ENCODE results near the gene SMARCD1. TPM values are rescaled to one million over a fixed set of nuclear protein-coding genes. Genes with fewer than 3 reads are reported as not detected.
A peak's percentile ranks its signal among the peaks of the same experiment; 100 is the strongest.

Gene SMARCD1
- total RNA-seq, 1 experiment from 2014 or later = 152 TPM

DNA sequence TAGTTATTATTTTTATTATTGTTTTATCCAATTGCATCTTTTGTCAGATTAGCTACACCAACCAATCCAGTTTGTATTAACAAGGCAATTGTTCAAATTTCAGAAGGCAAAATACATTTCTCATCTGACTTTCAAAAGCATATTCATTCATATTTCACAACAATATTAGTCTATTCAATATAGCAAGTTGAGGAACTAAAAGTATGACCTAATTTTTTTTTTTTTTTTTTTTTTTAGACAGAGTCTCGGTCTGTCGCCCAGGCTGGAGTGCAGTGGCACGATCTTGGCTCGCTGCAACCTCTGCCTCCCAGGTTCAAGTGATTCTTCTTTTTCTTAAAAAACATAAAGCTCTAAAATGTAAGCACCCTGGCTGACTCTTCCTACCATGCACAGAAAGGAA, 44.1 kb downstream of the SMARCD1 start:
- TF ChIP-seq, protein P1, sequence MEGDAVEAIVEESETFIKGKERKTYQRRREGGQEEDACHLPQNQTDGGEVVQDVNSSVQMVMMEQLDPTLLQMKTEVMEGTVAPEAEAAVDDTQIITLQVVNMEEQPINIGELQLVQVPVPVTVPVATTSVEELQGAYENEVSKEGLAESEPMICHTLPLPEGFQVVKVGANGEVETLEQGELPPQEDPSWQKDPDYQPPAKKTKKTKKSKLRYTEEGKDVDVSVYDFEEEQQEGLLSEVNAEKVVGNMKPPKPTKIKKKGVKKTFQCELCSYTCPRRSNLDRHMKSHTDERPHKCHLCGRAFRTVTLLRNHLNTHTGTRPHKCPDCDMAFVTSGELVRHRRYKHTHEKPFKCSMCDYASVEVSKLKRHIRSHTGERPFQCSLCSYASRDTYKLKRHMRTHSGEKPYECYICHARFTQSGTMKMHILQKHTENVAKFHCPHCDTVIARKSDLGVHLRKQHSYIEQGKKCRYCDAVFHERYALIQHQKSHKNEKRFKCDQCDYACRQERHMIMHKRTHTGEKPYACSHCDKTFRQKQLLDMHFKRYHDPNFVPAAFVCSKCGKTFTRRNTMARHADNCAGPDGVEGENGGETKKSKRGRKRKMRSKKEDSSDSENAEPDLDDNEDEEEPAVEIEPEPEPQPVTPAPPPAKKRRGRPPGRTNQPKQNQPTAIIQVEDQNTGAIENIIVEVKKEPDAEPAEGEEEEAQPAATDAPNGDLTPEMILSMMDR (conservative IDR thresholded peaks at IDR 0.05; ENCODE audit: low read depth, low read length) = no peak
- TF ChIP-seq EZH2 (IDR thresholded peaks at IDR 0.05; ENCODE audit: borderline replicate concordance, low read depth, low read length, poor library complexity, severe bottlenecking) = no peak
- H3K4me3 ChIP-seq (ENCODE audit: low read depth, low read length, poor library complexity, severe bottlenecking) = no peak overlapping the region
- POLR2A ChIA-PET (ENCODE audit: low non-redundant PET) = no interaction called here
- H3K27ac ChIP-seq (ENCODE audit: low read depth, low read length, poor library complexity, severe bottlenecking) = no peak overlapping the region
- BruUV-seq (replicated peaks) = no TSS peak
- no peaks in the 10 kb centered on the region for H3K4me1 ChIP-seq (ENCODE audit: insufficient read depth, low read length, poor library complexity, severe bottlenecking)
- H3K9me3 ChIP-seq (ENCODE audit: low read depth, low read length, poor library complexity, severe bottlenecking) = no peaks in the 10 kb centered on the region
- intact Hi-C loops (cut with micrococcal nuclease; ENCODE audit: unreplicated experiment) = no loop called here
- CTCF ChIA-PET = interaction anchor here (1.0 kb wide), 1 partner anchor 44 kb away, joined by 3 read pairs; the partner anchor contains the start of gene SMARCD1
- peaks cover 28% of the 10 kb centered on the region for H3K36me3 ChIP-seq (ENCODE audit: insufficient read depth, low read length, poor library complexity, severe bottlenecking)
- DNase-seq (ENCODE audit: low spot score) = no peak
- no peaks in the 10 kb centered on the region for H3K27me3 ChIP-seq (replicated peaks; ENCODE audit: insufficient read depth, low read depth, low read length, poor library complexity)

DNA sequence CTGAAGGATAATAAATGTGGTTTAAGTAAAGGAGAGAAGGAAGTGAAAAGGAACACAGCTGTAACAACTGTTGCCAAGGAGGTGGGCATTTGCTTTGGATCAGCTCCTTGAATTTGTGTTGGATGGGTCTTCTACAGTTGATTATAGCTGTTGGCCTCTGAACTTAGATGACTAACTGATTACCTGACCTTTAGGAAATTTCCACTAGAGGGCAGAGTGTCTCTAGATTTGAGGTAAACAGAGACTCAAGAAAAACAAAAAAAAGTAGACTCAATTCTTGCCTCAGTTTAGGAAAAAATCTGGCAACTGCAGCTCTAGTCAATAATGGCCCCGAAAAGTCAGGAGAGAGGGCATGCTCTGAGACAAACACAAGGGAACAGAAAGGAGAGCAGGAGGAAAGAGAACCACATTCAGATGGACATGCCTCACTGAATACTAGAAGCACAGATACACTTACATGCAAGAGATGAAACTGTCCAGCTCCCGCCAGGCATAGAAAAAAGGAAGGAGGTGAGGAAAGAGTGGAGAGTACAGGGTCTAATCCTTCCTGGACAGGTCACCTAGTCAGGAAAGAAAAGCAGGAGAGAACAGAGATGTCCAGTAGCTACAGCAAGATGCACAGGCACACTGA, 47.5 kb downstream of the SMARCD1 start:
- POLR2A ChIA-PET (ENCODE audit: low non-redundant PET) = no interaction called here
- no peaks in the 10 kb centered on the region for H3K4me1 ChIP-seq (ENCODE audit: insufficient read depth, low read length, poor library complexity, severe bottlenecking)
- CTCF ChIA-PET = interaction anchor here (0.6 to 2.6 kb wide), 3 partner anchors 14 to 182 kb away, joined by 5 to 23 read pairs (median 5); no protein-coding TSS in a partner anchor
- TF ChIP-seq EZH2 (IDR thresholded peaks at IDR 0.05; ENCODE audit: borderline replicate concordance, low read depth, low read length, poor library complexity, severe bottlenecking) = no peak
- TF ChIP-seq, protein P1 (conservative IDR thresholded peaks at IDR 0.05; ENCODE audit: low read depth, low read length) = peak; percentile 74
- intact Hi-C loops (cut with micrococcal nuclease; ENCODE audit: unreplicated experiment) = loop anchor here (1.0 to 5.0 kb wide), 2 partner anchors 45 to 182 kb away; no protein-coding TSS in a partner anchor
- peak; percentile 61 for DNase-seq (ENCODE audit: low spot score)
- no TSS peak for BruUV-seq (replicated peaks)
- no peak overlapping the region for H3K27ac ChIP-seq (ENCODE audit: low read depth, low read length, poor library complexity, severe bottlenecking)
- no peaks in the 10 kb centered on the region for H3K27me3 ChIP-seq (replicated peaks; ENCODE audit: insufficient read depth, low read depth, low read length, poor library complexity)
- H3K36me3 ChIP-seq (ENCODE audit: insufficient read depth, low read length, poor library complexity, severe bottlenecking) = peaks cover 39% of the 10 kb centered on the region
- H3K4me3 ChIP-seq (ENCODE audit: low read depth, low read length, poor library complexity, severe bottlenecking) = no peak overlapping the region
- no peaks in the 10 kb centered on the region for H3K9me3 ChIP-seq (ENCODE audit: low read depth, low read length, poor library complexity, severe bottlenecking)

DNA sequence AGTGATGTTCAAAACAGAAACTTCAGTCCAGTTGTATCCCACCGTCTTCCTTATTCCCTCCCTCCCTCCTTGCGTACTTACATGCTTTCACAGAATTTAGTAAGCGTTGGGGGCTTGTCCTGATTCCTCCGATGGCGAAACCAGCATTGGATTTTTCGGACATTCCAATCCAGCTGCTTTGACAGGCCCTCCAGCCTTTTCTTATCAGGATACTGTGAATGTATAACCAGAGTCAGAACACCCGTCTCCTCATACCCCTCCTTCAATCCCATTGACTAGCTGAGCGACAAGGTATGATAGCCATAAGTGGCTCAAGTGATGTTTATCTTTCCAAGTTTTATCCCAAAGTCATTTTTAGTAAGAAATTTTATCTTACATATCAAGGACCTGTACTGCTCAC, 57.9 kb downstream of the SMARCD1 start:
- DNase-seq (ENCODE audit: low spot score) = no peak
- Histone ChIP-seq H3K4me1 (ENCODE audit: insufficient read depth, low read length, poor library complexity, severe bottlenecking) (no peaks in the 10 kb centered on the region), H3K27ac (ENCODE audit: low read depth, low read length, poor library complexity, severe bottlenecking) (no peak overlapping the region), H3K9me3 (ENCODE audit: low read depth, low read length, poor library complexity, severe bottlenecking) (no peaks in the 10 kb centered on the region), H3K27me3 (replicated peaks; ENCODE audit: insufficient read depth, low read depth, low read length, poor library complexity) (no peaks in the 10 kb centered on the region), H3K36me3 (ENCODE audit: insufficient read depth, low read length, poor library complexity, severe bottlenecking) (peaks cover 22% of the 10 kb centered on the region), H3K4me3 (ENCODE audit: low read depth, low read length, poor library complexity, severe bottlenecking) (no peak overlapping the region)
- no TSS peak for BruUV-seq (replicated peaks)
- ChIA-PET CTCF (no interaction called here), POLR2A (ENCODE audit: low non-redundant PET) (no interaction called here)
- TF ChIP-seq, protein P1 (conservative IDR thresholded peaks at IDR 0.05; ENCODE audit: low read depth, low read length) = no peak
- no peak for TF ChIP-seq EZH2 (IDR thresholded peaks at IDR 0.05; ENCODE audit: borderline replicate concordance, low read depth, low read length, poor library complexity, severe bottlenecking)
- intact Hi-C loops (cut with micrococcal nuclease; ENCODE audit: unreplicated experiment) = no loop called here

Measured in A673 (cell line).